ENCODE measurements around the gene PLA2G1B.

DNA sequence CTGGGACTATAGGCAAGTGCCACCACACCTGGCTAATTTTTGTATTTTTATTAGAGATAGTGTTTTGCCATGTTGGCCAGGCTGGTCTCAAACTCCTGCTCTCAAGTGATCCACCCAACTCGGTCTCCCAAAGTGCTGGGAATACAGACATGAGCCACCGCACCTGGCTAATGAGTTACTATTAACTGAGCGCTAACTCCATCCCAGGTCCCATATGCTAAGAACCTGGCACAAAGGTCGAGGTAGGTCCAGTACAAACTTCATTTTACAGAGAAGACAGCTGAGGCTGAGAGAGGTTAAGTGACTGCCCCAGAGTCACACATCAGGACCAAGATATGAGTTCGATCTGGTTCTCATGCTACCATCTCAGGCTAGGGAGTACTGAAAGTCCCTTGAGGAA, 4.5 kb upstream of the PLA2G1B start:
- TF ChIP-seq POLR2A (IDR thresholded peaks at IDR 0.05) = no peak
- TF ChIP-seq CTCF (IDR thresholded peaks at IDR 0.05) = no peak

All from Peyer's patch (tissue), 4 donors.